ENCODE results near the gene PROSER3.

The PROSER3 gene

DNA sequence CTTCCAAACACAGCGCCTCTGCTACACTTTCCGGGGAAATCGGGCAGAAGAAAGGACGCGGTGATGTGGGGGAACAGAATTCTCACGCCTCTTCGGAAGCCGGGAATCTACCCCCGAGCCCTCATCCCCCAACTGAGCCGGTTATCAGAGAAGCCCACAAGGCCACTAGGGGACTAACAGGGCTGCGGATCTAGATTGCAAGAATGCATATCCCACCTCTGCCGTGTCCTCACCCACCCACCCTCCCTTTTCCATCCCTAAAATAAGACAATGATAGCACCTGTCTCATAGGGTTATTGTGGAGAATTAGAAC is 16.8 kb upstream of the PROSER3 start:
- H3K27ac ChIP-seq, result peak overlapping the region; percentile 90
- no peak for TF ChIP-seq ZFX (IDR thresholded peaks at IDR 0.05; ENCODE audit: borderline replicate concordance)
- TF ChIP-seq, protein P1, sequence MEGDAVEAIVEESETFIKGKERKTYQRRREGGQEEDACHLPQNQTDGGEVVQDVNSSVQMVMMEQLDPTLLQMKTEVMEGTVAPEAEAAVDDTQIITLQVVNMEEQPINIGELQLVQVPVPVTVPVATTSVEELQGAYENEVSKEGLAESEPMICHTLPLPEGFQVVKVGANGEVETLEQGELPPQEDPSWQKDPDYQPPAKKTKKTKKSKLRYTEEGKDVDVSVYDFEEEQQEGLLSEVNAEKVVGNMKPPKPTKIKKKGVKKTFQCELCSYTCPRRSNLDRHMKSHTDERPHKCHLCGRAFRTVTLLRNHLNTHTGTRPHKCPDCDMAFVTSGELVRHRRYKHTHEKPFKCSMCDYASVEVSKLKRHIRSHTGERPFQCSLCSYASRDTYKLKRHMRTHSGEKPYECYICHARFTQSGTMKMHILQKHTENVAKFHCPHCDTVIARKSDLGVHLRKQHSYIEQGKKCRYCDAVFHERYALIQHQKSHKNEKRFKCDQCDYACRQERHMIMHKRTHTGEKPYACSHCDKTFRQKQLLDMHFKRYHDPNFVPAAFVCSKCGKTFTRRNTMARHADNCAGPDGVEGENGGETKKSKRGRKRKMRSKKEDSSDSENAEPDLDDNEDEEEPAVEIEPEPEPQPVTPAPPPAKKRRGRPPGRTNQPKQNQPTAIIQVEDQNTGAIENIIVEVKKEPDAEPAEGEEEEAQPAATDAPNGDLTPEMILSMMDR (IDR thresholded peaks at IDR 0.05), result peak; percentile 19; the same call in 1 of the 2 replicates

DNA sequence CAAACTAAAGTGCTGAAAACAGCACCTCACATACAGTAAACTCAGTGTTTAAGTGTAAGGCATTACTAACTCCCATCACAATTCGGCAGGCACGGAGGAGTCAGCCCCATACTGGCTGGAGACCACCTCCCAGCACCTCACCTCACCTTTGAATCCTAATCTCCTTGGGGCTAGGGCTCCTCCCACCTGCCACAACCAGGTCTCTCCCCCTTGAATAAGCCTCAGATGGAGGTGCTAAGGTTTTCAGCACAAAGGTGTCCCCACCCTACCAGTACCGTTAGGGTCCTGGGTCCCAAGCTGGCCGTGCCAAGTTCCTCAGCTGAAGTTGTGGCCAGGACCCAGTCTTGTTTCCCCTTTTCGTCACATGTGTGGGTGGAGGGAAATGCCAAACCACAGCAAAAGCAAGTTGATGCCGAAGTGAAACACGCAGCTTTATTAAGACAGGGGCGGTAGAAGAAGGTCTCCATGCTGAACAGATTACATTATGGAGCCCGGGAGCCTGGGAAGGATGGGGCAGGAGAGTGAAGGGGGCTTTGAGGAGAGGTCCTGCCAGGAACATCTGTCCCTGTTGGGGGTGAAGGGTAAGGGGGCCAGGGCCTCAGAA is 15.8 kb upstream of the PROSER3 start, which contains the start of gene IGFLR1:
TSS of gene IGFLR1 (minus strand) at position 332 of the 604 bp plus-strand sequence. CDS start 1,272 bp downstream, outside the sequence.
- TF ChIP-seq, protein P1 (IDR thresholded peaks at IDR 0.05), result no peak
- no peak for TF ChIP-seq ZFX (IDR thresholded peaks at IDR 0.05; ENCODE audit: borderline replicate concordance)
- peak within 1 kb of the TSS; percentile 90 for H3K27ac ChIP-seq

DNA sequence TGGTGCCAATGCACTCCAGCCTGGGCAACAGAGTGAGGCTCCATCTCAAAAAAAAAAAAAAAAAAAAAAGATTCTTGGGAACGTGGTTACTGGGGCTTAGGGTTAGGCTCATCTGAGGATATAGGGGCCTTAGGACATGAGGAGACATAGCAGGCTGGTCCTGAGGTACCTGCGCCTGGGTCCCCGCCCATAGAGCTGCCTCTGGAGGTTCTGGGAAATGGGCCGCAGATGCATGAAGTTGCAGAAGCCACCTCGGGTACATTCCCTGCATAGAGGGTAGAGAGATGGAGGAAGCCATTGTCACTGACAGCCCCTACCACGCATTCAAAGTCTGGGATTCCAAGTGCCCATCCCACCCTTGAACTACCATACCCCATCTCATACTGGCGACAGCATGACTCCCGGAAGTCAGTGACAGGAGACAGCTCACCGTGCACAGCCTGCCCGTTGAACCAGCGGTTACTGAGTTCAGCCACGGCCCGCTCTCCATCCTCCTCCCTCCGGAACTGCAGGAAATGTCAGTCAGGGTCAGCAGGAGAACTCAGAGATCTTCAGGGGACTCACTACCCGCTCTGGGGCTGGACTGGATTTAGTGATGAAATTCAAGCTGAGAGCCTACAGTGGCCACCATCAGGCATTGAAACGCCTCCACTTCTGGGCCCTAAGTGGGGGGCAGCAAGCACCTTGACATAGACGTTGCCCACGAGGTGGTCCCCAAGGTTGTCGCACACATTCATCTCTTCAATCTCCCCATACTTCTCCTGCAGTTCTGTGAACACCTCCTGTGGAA is 14.1 kb upstream of the PROSER3 start:
- H3K27ac ChIP-seq, result peak overlapping the region; percentile 98
- TF ChIP-seq, protein P1 (IDR thresholded peaks at IDR 0.05), result no peak
- TF ChIP-seq ZFX (IDR thresholded peaks at IDR 0.05; ENCODE audit: borderline replicate concordance), result no peak

DNA sequence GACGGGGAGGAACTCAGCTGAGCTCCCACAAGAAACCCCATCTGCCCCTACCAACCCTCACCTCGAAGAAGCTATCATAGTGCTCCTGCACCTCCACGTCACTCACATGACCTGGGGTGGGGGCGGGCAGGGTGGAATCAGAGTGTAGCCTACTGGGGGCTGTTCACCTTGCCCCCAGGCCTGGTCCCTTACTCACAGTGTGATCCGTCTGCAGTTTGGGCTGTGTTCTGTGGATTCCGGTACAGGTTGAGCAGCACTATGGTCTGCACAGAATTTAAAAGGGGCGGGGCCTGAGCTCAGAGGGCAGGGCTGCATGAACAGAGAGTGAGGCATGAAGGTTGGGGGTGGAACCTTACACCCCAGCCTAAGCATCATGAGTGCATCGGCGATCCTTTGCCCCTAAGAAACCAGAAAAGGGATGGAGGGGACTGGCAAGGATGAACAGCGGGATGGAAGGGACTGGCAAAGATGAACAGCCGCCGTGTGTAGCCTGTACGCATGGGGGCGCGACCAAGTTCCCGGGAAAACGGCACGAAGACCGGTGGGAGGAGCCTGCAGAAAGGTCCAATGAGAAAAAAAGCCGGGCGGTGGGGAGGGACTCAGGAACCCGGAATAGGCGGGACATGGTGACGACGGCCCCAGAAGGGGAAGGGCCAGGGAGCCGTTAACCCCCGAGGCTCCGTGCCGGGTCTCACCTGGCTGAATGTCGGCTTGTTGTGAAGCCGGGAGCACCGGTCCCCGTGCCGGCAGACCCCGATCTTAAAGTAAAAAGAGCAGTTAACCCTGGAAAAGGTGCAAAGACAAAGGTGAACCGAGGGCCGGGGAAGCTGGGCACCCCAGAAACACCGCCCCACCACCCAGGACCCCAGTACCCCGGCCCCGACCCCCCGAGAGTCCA is 13.3 kb upstream of the PROSER3 start:
- H3K27ac ChIP-seq, result peak overlapping the region; percentile 98
- TF ChIP-seq ZFX (IDR thresholded peaks at IDR 0.05; ENCODE audit: borderline replicate concordance), result no peak
- TF ChIP-seq, protein P1 (IDR thresholded peaks at IDR 0.05), result peak; percentile 56

DNA sequence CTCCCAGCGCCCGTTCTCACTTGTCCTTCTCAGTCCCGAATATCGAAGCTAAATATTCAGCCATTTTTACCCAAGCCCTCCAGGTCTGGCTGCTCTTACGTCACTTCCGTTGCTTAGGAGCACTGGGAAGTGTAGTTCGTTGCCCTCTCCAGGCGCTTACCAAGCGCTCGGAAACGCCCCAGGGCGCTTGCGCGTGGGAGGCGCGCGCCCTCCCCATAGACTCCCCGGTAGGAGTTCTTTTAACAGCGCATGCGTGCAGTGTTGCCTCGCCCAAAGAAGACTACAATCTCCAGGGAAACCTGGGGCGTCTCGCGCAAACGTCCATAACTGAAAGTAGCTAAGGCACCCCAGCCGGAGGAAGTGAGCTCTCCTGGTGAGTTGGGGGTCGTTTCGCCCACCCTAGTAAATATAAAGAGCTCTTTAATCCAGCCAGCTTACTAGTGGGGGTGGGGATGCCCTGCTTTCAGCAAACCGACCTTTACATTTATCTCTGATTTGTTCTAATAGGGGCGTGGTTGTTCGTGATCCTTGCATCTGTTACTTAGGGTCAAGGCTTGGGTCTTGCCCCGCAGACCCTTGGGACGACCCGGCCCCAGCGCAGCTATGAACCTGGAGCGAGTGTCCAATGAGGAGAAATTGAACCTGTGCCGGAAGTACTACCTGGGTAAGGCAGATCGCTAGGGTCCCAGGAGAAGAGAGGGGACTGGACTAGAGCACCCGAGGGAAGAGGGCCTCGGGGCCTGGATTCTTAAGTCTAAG is 12.5 kb upstream of the PROSER3 start, which contains the start of the genes PSENEN and U2AF1L4:
TSS of gene PSENEN (plus strand) at position 324 of the 759 bp plus-strand sequence. CDS start at position 604, 280 bp downstream.
TSS of gene U2AF1L4 (minus strand) at position 91 of the 759 bp plus-strand sequence. CDS start at position 64, 27 bp downstream.
- no peak for TF ChIP-seq ZFX (IDR thresholded peaks at IDR 0.05; ENCODE audit: borderline replicate concordance)
- TF ChIP-seq, protein P1 (IDR thresholded peaks at IDR 0.05), result no peak
- peak within 1 kb of the TSS; percentile 98 for H3K27ac ChIP-seq

DNA sequence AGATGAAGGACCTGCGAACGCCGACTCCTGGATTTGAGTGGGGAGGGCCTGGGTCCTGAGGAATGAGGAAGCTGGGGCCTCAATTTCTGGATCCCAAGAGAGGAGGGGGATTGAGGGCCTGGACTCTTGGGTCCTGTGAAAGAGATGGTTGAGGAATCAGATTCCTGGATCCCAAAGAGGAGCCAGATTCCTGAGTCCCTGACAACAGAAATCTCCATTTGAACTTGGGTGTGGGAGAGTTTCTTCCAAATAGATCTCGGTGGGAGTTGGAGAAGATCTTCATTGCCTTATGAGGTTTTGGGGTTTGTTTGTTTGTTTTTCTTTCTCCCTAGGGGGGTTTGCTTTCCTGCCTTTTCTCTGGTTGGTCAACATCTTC is 11.9 kb upstream of the PROSER3 start:
- H3K27ac ChIP-seq, result peak overlapping the region; percentile 98
- TF ChIP-seq ZFX (IDR thresholded peaks at IDR 0.05; ENCODE audit: borderline replicate concordance), result no peak
- TF ChIP-seq, protein P1 (IDR thresholded peaks at IDR 0.05), result no peak
